ENCODE data around the gene DLK1.

Gene DLK1

DNA sequence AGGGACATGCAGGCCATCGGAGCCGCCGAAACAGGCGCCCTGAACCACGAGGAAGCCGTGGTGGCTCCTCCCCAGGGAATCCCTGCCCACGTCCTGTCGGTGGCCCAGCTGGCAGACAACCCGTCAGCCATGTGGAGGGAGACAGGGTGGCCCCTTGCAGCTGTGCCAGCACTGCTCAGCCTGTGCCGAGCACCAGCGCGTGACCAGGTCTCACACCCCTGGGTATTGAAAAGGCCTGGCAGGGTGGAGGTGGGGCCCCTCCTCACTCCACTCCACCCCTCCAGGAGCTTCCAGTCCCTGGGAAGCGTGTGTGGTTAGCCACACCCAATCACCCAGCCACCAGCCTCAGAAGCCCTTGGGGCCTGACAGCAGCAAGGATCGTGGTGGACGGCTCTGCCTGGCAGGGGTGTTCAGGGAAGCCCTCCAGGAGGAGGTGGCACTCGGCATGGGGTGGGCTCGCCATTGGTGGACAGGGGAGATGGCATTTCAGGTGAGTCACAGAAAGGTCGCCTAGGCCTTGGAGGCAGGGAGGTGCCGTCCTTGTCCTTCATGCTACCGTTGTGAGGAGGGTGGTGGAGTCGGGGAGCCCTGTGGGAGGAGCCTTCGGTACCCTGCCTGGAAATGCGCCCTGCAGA, 12.3 kb upstream of the DLK1 start:
- no peak for DNase-seq (ENCODE audit: low read depth, low spot score)

DNA sequence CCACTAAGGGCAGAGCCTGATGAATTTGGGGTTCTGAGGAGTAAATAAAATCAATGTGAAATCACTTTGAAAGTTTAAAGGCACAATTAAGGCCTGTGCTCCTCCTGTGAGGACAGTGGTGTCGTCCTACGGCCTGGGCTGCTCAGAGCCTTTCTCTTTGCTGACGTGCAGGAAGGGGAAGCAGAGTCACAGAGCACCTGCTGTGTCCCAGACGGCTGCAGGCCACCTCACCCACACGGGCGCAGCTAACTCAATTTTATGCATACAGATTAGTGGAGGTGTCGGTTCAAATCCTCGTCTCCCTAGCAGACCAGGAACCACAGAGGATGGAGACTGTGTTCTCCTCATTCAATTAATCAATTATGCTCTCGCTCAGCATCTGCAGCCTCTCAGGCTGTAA, 11.4 kb upstream of the DLK1 start:
- no peak for DNase-seq (ENCODE audit: low read depth, low spot score)

- DNase-seq (ENCODE audit: low read depth, low spot score) = no peak
These were observed 10.9 kb upstream of the DLK1 start for GRCh38 chr14:100715803-100716202.

- DNase-seq (ENCODE audit: low read depth, low spot score) = no peak
These were observed 9.3 kb upstream of the DLK1 start for GRCh38 chr14:100717386-100717785.

- DNase-seq (ENCODE audit: low read depth, low spot score) = no peak
These were observed 6.6 kb upstream of the DLK1 start for GRCh38 chr14:100719976-100720520.

DNA sequence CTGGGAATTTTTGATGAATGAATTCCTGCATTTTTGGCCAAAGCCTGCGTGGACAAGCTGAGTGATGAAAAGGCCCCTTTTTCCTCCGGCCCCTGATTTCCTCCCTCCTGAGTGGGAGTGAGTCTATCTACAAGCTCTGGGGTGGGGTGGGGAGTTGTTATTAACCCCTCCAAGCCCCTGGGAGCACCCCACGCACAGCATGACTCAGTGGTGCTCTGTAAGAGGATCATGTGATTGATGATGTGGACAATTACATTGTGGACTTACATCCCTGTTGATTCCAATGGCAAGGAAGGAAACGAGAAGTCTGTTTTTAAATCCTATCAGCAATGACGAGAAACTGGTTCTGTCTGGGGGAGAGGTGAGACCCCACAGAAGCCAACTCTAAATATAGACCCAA, 5.1 kb upstream of the DLK1 start:
- DNase-seq (ENCODE audit: low read depth, low spot score) = no peak

- DNase-seq (ENCODE audit: low read depth, low spot score) = no peak
These were observed 4.3 kb upstream of the DLK1 start for GRCh38 chr14:100722367-100722766.

GRCh38 chr14:100723135-100723829, 3.4 kb upstream of the DLK1 start:
- no peak for DNase-seq (ENCODE audit: low read depth, low spot score)

DNA sequence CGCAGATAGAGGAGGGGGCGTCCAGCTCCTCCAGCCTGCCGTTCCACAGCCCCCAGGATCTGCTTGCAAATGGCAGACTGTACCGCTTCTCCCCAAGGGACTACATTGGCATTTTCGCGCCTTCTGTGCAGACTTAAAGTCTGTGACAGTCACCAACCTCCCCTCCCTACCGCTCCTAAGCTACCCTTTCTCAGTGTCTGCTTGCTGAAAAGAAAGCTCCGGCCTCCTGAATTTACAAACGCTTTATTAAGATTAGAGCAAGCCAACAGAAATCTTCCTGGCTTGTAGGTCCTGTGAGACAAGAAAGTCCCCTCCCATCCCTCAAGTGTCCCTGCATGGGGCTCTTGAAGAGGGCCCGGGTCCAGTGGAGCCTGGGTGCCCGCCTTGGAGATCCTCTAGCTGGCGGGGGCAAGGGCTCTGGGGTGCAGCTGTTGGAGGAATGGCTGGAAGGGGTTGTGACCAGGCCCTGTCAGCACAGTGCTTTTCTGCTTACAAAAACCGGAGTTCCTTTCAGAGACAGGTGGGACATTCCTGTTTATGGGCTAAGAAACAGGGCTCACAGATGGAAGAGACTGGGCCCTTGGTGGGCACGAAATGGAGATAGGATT, 2.8 kb upstream of the DLK1 start:
- DNase-seq (ENCODE audit: low read depth, low spot score) = no peak

DNA sequence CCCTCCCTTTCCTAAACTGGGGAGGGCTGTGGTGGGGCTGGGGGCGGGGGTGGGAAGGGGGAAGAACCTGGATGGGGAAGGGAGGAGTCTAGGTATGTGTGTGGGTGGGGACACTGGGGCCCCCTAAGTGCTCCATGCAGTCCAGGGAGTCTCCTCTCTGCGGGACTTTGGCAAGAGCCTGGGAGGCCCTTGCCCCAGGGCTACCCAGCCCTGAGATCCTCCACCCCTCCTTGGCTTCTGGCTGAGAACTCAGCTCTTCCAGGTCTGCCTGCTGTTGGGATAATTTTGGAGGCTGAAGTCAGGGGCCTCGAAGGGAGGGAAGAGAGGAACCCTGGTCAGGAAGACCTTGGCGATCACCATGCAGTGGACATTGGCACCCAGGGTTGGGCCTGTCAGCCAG, 2.2 kb upstream of the DLK1 start:
- no peak for DNase-seq (ENCODE audit: low read depth, low spot score)

- DNase-seq (ENCODE audit: low read depth, low spot score) = no peak
These were observed 905 bp upstream of the DLK1 start for GRCh38 chr14:100725587-100726387.

GRCh38 chr14:100727086-100727872, 587 bp downstream of the DLK1 start:
- no peak for DNase-seq (ENCODE audit: low read depth, low spot score)

- DNase-seq (ENCODE audit: low read depth, low spot score) = no peak
These were observed 1.2 kb downstream of the DLK1 start for GRCh38 chr14:100727873-100728240.

GRCh38 chr14:100728962-100729361, 2.3 kb downstream of the DLK1 start:
- no peak for DNase-seq (ENCODE audit: low read depth, low spot score)

DNA sequence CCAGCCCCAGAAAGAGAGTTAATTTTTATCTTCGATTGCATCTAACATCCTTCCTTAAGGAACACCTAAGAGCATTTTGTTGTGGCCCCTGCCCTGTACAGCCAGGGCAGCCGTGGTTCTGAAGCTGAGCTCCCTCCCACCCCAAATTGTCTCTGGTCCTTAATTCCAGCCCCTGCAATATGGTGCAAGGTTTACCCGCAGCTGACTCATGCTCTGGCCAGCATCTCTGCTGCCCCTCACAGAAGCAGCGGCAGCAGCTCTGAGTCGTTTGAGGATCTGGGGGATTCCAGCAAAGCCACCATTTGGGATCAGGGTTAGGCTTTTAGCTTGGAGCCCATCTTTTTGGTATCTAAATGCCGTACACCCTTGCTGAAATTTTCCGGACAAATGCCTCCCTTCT, 3.3 kb downstream of the DLK1 start:
- DNase-seq (ENCODE audit: low read depth, low spot score) = no peak

DNA sequence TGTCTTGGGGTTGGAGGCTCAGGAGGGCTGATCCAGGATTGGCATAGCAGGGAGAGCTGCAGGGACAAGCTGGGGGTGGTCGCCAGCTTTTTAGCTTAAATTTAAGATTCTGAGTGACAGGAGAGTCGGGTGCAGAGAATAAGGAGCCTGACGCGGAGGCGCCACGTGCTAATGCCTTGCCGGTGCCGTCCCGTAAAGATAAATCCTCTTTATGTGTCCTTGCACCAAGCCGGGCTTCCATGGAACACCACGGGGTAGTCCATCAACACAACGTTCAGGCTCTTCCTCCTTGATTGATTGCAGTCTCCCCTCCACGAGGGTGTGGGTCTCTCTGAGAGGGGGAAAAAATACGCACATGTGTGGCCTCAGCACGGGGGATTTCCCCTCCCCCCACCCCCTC, 3.9 kb downstream of the DLK1 start:
- DNase-seq (ENCODE audit: low read depth, low spot score) = no peak

DNA sequence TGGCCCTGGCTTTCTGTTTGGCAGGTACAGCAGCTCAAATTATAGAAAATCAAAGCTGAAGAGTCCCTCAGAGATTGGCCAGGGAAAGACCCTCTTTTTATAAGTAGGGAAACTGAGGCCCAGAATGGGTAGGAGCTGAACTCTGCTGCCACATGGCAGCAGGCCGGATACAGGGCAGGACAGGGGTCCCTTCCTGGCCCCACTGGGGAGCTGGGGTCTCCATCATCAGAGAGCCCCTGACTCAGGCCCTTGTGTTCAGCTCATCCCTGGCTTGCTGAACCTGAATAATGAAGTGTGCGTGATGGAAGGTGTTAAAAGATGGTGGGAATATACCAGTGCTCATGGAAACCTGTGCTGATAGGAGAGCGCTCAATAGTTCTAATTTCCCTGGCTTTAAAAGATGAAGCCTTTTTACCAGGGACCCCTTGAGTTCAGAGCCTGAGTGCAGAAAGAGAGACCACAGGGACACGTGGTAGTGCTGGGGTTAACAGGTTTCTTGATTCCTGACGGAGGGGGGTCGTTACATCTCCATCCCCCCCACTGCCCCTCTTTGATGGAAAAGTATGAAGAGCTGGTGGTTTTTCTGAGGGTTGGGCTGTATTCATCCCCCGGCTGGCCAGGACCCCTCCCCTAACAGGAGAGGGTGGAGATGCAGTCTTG, 4.4 kb downstream of the DLK1 start:
- DNase-seq (ENCODE audit: low read depth, low spot score) = no peak

GRCh38 chr14:100731846-100732765, 5.4 kb downstream of the DLK1 start:
- DNase-seq (ENCODE audit: low read depth, low spot score) = no peak

DNA sequence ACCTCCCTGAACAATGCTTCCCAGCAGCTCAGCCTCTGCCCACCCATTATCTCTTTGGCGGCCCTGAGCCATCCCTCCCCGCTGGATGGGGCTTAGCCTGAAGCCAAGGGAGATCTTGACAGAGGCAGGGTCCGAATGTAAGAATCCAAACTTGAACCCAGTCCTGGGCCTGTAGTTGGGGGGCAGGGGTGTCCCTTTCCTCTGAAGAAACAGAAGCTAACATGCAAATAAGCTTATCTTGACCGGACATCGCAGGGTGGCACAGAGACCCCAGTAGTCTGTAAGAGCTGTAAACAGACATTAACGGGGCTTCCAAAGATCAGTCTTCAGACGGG, 6.0 kb downstream of the DLK1 start:
- no peak for DNase-seq (ENCODE audit: low read depth, low spot score)

Measured in activated naive CD8-positive, alpha-beta T cell treated with anti-CD3 and anti-CD28 coated beads, Interleukin-2, amount 50 U/mL, for 16 hours (primary cell).